SHP77 (cell line): ENCODE data around the gene BCR.

ENCODE experiments used
- DNase-seq, 2 experiments: peaks; one replicate each; lab custom pipeline; 2025; lab: John Stamatoyannopoulos, UW

Gene BCR

GRCh38 chr22:23276656-23277582 lies 96.6 kb downstream of the BCR start:
- no peak for DNase-seq

DNA sequence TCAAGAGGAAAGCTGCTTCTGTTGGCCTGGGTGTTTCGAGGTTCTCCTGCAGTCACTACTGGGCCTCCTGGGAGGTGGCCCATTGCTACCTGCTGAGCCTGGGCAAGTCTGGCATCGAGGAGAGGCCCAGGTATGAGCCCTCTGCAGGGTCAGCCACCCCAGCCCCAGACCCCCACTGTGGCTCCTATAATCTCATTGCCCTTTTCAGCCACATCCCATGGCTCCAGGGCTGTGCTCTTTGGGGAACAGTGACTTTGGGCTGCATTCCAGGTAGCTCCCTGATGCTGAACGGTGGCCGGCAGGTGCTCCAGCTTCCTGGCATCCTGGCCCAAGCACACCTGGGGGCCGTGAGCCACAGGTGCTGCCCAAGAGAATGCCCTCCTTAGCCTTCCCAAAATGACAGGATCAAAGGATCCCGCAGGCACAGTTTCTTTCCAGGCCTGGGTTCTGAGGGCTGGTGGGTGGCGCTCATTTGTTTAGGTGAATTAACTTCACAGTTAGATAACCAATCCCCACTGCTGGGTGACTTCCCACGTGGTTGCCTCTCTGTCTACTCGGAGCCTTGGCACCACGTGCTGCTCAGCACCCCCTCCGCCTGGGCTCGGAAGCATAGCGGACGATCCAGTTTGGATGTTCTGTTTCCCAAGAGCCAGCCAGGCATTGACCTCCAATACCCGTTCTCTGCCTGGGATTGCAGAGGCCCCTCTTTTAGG lies 97.4 kb downstream of the BCR start:
- no peak for DNase-seq

GRCh38 chr22:23278883-23279675 lies 98.8 kb downstream of the BCR start:
- no peak for DNase-seq

- DNase-seq = no peak
Measured at GRCh38 chr22:23279781-23280180, 99.5 kb downstream of the BCR start.

DNA sequence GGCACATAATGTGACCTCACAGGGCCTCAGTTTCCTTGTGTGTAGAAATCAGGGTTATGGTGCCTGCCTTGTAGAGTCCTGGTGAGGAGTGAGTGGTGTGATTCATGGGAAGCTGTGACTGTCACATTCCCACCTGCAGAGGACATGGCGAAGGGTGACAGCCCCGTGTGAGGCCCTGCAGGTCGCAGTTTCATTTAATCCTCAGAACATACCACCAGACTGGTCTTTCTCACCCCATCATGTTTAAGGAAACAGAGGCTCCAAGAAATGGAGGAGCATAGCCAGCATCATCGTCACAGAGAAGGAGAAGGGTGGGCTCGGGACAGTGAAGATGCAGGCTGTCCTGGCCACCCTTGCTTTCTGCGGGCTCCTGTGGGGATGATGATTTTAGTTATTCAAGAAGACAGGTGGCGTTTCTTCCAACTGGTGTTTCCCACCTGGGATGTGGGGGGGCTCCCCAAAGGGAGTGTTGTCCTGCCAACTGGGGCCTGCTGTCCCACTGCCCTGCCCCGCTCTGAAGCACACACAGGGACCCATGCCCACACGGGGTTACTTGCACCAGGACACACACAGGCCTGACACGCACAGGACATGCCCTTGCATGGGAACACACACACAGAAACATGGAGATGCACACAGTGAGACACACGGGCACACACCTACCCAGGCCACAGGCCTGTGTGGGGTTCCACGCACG lies 100.2 kb downstream of the BCR start:
- no peak for DNase-seq

GRCh38 chr22:23281053-23281405 lies 100.7 kb downstream of the BCR start:
- DNase-seq = no peak

GRCh38 chr22:23281406-23282088 lies 101.2 kb downstream of the BCR start:
- DNase-seq = peak; percentile 72 to 76

DNA sequence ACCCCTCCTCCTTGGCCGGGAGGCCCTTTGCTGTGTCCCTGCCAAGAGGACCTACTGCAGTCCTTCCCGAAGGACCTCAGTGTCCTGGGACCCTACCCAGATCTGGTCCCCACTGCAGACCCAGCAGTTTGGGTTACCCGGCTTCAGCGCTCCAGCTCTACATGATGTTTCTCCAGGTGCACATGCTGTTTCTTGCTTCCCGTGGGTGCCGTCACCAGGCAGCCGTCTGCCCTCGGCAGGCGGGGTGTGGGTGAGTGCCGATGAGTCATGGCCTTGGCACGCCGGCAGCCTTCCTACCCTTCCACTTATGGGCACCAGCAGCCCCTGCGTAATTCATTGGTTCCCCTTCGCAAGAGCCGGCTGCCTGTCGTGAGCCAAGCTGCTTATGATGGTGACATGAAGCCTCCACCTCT lies 101.8 kb downstream of the BCR start:
- peak in 1 of 2 experiments; percentile 16 for DNase-seq

DNA sequence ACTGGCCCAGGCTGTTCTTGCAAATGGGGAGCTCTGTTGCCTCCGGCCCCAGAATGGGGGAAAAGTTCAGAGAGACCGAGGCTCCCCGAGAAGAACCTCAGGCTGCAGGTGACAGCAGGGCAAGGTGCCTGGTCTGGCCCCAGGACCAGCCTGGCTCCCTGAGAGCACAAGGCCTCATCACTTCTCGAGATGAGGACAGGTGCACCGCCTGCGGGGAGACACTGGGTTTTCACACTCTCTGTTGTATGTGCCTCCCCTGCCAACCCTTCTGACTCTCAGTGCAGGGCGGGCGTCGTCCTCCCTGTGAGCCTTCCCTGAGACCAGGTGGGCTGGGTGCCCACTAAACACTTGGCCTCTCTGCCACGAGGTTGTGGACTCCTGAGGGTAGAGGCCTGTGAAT lies 102.2 kb downstream of the BCR start:
- no peak for DNase-seq

DNA sequence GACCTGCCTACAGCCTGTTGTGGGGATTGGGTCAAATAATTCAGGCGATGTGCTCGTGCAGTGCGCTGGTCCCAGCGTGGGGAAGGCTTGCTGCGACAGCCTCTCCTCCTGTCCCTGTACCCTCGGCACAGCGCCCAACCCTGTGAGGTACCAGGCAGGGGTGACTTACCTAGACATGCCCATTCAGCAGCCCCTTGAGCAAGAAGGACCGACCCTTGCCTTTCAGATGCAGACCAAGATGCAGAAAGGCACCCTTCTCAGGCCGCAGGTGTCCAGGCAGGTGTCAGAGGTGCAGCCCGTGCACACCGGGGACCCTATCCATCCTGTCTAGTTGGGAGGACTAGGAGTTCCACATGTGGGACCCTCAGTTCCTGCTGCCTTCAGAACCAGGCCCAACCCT lies 102.7 kb downstream of the BCR start:
- no peak for DNase-seq

- no peak for DNase-seq
Measured at GRCh38 chr22:23283591-23284503, 103.5 kb downstream of the BCR start.

DNA sequence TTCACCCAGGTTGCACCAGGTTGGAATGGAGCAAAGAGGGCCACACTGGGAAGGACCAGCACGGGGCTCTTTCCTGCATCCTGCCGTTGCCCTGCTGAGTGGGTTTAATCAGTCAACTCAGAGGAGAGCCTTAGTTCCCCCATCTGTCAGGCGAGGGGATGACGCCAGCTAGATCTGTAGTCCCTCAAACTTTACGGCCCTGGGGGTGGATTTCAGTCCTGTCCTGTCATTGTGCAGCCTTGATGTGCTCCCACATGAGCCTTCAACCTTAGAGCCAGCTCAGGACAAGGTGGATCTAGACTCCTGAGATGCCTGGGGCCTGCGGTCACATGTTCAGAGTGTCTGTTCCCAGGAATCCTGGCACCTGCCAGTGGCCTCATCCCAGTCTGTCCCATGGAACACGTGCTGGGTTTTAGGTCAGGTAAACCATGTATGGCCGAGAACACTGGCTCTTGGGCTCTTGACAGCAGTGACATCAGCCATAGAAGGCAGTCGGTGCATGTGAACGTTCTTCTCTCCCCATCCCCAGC lies 104.3 kb downstream of the BCR start:
- DNase-seq = no peak

DNA sequence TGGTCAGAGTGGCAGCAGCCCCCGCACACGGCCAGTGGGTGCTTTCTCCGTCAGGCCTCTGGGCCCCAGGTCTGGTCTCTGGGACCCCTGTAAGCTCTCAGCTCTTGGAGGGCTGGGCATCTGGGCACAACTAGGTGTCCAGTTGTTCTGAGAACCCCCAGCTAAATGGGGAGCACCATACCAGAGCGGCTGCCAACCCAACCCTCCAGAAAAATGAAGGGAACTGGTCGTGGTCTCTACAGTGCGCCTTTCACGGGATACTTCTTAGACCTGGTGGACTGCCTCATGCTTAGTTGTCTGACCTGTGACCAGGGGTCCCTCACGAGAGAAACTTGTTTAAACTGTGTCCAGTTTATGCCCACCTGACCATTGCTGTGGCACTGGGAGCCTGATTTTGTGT lies 104.9 kb downstream of the BCR start:
- no peak for DNase-seq

DNA sequence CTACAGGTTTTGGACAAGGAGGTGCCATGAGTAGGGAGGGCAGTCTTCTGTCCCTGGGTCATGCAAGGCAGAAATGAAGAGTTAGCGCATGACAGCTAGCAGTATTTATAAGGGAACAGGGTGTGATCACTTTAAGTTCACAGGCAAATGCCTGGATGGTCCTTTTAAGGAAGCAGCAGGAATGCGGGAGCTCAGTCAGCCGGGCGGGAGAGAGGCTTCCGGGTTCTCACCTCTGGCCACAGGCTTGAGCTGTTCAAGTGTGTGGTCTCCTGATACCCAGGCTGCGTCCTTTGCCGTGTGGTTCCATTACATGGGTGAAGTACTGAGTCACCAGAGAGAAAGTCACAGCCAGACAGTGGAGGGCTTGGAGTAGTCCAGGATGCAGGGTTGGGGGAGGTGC lies 105.4 kb downstream of the BCR start:
- no peak for DNase-seq

GRCh38 chr22:23286296-23286695 lies 106.0 kb downstream of the BCR start:
- DNase-seq = no peak

DNA sequence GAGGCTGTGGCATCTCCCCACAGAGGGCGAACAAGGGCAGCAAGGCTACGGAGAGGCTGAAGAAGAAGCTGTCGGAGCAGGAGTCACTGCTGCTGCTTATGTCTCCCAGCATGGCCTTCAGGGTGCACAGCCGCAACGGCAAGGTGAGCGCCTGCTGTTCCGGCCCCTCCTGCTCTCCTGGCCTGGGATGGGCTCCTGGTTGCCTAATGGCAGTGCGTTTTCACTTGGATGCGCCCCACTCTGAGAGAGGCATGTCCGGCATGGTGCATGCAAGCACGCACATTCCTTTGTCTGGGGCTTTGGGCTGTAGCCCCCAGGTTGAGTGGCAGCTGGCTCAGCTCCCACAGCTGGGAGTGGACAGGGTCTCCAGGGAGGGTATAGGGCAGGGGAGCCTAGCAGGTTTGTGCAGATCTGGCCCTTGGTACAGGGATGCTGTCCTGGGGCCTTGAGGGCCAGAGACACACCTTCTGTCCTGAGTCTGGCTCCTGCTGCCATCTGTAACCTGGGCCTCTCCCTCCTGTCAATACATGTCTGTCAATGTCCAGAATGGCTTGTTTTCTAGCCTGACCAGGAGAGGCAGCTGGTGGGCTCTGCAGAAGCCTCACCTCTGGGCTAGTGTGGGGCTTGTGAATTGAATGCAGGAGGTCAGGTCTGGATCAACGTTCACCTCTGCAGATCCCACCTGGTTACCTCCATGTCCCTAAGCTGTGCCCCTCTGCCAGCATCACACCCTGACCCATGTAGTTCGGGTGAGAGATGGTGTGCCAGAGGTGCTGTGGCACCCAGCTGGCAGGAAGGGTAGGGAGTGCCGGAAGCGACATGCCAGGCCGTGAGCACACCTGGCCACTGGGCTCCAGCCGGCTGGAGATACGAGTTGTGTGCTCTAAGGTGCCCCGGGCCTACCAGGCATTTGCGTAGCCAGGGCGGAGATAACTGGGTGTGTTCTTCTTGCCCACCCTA lies 107.1 kb downstream of the BCR start:
- no peak for DNase-seq

GRCh38 chr22:23288301-23289129 lies 108.2 kb downstream of the BCR start:
- DNase-seq = no peak

DNA sequence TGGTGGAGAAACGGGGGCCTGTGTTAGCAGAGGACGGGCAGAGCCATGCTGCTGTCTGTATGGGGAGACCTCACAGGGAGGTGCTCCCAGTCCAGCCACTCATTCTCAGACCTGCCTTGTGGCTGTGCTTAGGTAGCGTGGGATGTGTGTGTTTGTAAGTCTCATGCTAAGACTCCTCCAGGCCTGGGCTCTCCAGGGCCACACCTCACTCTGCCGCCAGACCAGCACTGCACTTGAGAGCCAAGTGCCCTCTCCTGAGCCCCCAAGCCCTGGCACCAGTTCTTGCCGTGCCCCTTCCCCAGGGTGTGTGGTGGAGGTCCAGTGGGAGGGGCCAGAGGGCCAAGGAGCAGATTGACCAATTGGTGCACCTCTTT lies 108.8 kb downstream of the BCR start:
- DNase-seq = no peak
